Endothelial cell of umbilical vein (primary cell): ENCODE data around the gene TSPAN14.

Source experiments
- CTCF ChIP-seq, 2 donors: IDR thresholded peaks; 1 replicate in 1 of 2; 2 replicates in 1 of 2; pipeline ENCODE4 v1.5.1; 2011; ENCODE audit warnings: low read length in 2 of 2, mild to moderate bottlenecking in 2 of 2, moderate library complexity in 2 of 2, control low read depth in 1 of 2, inconsistent platforms in 1 of 2, low read depth in 1 of 2; ENCODE audit not compliant: insufficient read depth in 1 of 2; ENCODE audit errors: extremely low read depth in 1 of 2
- EZH2 ChIP-seq: IDR thresholded peaks from 2 replicates; pipeline ENCODE4 v1.6.1; 2012; ENCODE audit warnings: borderline replicate concordance, low read depth, mild to moderate bottlenecking, moderate library complexity, low read length, inconsistent platforms; ENCODE audit not compliant: severe bottlenecking
- MAX ChIP-seq: IDR thresholded peaks from 2 replicates; pipeline ENCODE4 v1.6.1; 2011; ENCODE audit not compliant: insufficient read depth, insufficient read length
- POLR2A ChIP-seq: IDR thresholded peaks from 2 replicates; pipeline ENCODE4 v1.6.1; 2012; ENCODE audit warnings: low read depth, mild to moderate bottlenecking, control low read depth, low read length

DNA sequence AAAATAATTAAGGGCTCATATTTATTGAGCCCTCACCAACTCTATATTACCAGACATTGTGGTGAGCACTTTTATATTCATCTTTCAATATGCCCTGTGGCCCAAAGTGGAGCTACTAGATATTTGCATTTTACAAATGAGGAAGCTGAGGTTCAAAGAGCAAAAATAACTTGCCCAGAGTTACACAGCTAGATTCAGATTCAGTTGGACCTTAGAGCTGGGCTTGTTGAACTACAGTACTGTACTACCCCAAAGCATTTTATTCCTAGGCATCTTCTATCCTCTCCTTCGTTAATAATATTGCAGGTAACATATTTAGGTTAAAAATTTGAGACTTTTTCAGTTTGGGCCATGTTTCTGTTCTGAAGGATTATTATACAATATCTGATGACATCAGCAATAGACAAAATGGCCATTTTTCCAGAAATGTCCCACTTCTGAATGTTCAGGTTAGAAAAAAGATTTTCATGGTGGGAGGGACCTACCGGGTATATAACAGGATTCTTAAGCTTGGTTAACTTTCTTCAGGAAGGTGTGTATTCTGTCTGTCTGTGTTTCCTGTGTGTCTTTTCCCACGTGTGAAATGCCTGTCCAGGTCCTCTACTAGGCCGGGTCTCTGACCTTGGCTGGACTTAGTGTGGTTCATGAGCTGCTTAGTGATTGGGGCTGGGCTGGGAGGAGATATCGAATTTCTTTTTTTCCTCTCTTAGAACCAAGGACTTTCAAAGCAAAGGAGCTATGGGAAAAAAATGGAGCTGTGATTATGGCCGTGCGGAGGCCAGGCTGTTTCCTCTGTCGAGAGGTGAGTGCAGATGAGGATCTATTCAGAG, 32.2 kb upstream of the TSPAN14 start:
- TF ChIP-seq CTCF (IDR thresholded peaks at IDR 0.05; ENCODE audit: extremely low read depth in 1 of 2, insufficient read depth in 1 of 2, low read depth in 1 of 2, low read length in 2 of 2) = no peak
- TF ChIP-seq EZH2 = no peak
- TF ChIP-seq POLR2A = no peak
- TF ChIP-seq MAX = no peak
